Retinal pigment epithelial cell (primary cell): Measurements from ENCODE around the gene LATS2.

Experiments
- DNase-seq: peaks from one replicate; pipeline ENCODE4 v3.0.0-alpha.2; 2010; ENCODE audit warnings: low read depth
- H3K4me3 ChIP-seq: 2 replicates; pipeline ENCODE4 v1.5.1; 2011; ENCODE audit warnings: mild to moderate bottlenecking, low read length, control low read depth, moderate library complexity
- CTCF ChIP-seq: conservative IDR thresholded peaks from 2 replicates; pipeline ENCODE4 v1.5.1; 2011; ENCODE audit warnings: low read depth, low read length, control low read depth, inconsistent platforms

The LATS2 gene

GRCh38 chr13:21012211-21012610 is 49.2 kb downstream of the LATS2 start:
- no peak overlapping the region for H3K4me3 ChIP-seq
- TF ChIP-seq CTCF, result no peak
- DNase-seq, result no peak

GRCh38 chr13:21011378-21011777 is 50.0 kb downstream of the LATS2 start:
- TF ChIP-seq CTCF, result no peak
- no peak overlapping the region for H3K4me3 ChIP-seq
- DNase-seq, result peak; percentile 59

- DNase-seq, result no peak
- H3K4me3 ChIP-seq, result no peak overlapping the region
- TF ChIP-seq CTCF, result no peak
Measured at GRCh38 chr13:21010621-21011020, 50.8 kb downstream of the LATS2 start.

- no peak for DNase-seq
- H3K4me3 ChIP-seq, result no peak overlapping the region
- no peak for TF ChIP-seq CTCF
Measured at GRCh38 chr13:21009036-21009435, 52.4 kb downstream of the LATS2 start.

GRCh38 chr13:21008026-21008425 is 53.4 kb downstream of the LATS2 start:
- H3K4me3 ChIP-seq, result no peak overlapping the region
- TF ChIP-seq CTCF, result no peak
- no peak for DNase-seq

GRCh38 chr13:21006141-21007005 is 55.0 kb downstream of the LATS2 start:
- no peak for TF ChIP-seq CTCF

GRCh38 chr13:21005193-21005592 is 56.2 kb downstream of the LATS2 start:
- H3K4me3 ChIP-seq, result no peak overlapping the region
- DNase-seq, result no peak
- TF ChIP-seq CTCF, result no peak

More at GRCh38 chr13:21006141-21007005, 55.0 kb downstream of the LATS2 start:
- H3K4me3 ChIP-seq, result no peak overlapping the region
- no peak for DNase-seq
